ENCODE data around the gene PLAAT3.

Gene PLAAT3

DNA sequence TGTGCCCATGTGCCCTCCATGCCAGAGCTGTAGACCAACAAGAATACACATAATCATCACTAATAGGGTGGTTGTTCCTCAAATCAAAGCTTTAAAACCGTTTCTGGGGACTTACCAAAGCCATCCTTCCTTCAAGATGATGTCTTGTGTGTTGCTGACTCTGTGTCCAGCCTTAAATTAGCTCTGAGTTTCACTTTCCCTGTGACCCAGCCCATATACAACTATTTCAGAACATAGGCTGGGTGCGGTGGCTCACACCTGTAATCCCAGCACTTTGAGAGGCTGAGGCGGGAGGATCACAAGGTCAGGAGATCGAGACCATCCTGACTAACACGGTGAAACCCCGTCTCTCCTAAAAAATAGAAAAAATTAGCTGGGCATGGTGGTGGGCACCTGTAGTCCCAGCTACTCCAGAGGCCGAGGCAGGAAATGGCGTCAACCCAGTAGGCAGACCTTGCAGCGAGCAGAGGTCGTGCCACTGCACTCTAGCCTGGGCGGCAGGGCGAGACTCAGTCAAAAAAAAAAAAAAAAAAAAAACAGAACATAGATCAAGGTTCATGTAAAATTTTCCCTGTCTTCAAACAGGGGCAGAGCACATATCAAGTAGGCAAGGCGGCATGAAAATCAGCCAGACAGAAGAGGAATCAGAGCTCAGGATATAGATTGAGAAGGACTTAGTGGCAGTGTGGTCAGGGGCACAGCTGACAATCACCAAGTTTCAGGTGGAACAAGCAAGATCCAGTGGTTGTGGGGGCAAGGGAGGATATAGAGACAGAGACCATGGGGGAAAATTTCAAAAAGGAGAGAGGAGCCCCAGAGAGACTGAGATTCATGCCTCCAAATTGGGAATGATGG lies 50.8 kb downstream of the PLAAT3 start, which contains the start of gene PLAAT2:
Gene PLAAT2 (minus strand): TSS at position 179 of the 855 bp plus-strand sequence. CDS start 55 bp downstream, at position 124.
- TF ChIP-seq, protein P1, sequence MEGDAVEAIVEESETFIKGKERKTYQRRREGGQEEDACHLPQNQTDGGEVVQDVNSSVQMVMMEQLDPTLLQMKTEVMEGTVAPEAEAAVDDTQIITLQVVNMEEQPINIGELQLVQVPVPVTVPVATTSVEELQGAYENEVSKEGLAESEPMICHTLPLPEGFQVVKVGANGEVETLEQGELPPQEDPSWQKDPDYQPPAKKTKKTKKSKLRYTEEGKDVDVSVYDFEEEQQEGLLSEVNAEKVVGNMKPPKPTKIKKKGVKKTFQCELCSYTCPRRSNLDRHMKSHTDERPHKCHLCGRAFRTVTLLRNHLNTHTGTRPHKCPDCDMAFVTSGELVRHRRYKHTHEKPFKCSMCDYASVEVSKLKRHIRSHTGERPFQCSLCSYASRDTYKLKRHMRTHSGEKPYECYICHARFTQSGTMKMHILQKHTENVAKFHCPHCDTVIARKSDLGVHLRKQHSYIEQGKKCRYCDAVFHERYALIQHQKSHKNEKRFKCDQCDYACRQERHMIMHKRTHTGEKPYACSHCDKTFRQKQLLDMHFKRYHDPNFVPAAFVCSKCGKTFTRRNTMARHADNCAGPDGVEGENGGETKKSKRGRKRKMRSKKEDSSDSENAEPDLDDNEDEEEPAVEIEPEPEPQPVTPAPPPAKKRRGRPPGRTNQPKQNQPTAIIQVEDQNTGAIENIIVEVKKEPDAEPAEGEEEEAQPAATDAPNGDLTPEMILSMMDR (IDR thresholded peaks at IDR 0.05; ENCODE audit: low read depth, low read length) = no peak
- H3K4me3 ChIP-seq (ENCODE audit: low read depth, low read length) = no peak within 1 kb of the TSS

DNA sequence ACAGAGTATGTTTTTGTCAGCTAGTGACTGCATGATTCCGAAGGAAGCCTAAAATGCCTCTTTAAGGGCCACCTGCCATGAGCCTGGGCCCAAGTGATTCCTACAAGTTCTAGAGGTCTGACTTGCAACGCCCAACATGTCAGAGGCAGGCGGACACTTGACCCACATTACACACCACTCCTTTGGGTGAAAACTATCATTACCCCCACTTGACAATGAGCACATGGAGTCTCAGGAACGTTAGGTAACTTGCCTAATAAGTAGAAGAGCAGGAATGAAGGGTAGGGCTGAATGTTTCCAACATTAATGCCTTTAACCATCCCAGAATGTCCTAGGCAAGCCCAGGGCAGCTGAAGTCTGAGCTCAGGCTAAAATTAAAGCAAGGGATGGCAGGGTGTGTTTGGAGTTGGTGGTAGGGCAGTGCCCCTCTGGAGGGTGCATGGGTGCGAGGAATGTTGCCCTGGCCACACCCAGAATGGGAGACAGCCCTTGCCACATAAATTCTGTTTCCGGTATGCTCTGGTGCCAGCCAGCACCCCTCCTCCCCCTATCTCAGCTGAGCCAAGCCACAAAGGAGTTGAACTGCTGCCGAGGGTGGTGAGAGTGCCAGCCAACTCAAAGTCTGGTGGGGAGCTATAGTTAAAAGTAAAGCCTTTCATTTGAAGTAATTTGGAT lies 53.6 kb downstream of the PLAAT3 start:
- no peak overlapping the region for H3K4me3 ChIP-seq (ENCODE audit: low read depth, low read length)
- TF ChIP-seq, protein P1 (IDR thresholded peaks at IDR 0.05; ENCODE audit: low read depth, low read length) = no peak

DNA sequence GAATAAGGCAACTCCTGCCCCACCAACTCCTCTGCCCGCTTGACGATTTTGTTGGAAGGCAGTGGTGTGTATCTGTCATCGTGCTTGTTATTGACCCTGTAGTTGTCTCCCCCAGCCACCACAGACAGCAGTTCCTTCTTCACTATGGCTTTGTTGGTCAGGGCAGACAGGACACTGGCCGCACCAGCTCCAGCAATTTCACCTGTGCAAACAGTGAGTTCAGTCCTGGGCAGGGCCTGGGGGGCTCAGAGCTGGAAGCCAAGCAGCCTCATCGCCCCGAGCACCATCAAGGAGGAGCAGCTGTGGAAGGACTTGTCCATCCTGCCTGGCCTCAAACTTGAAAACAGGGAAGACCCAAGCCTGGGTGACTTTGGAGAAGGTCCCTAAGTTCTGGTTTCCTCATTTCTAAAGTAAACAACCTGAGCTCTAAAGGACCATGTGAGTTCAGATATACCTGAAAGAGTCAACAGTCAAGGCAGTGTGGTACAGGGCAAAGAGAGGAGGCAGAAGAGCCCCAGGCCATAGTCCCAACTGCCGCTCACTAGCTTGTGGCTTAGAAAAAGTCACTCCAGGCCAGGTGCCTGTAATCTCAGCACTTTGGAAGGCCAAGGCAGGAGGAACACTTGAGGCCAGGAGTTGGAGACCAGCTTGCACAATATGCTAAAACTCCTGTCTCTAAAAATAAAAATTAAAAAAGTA lies 55.6 kb downstream of the PLAAT3 start:
- H3K4me3 ChIP-seq (ENCODE audit: low read depth, low read length) = no peak overlapping the region
- TF ChIP-seq, protein P1 (IDR thresholded peaks at IDR 0.05; ENCODE audit: low read depth, low read length) = no peak

DNA sequence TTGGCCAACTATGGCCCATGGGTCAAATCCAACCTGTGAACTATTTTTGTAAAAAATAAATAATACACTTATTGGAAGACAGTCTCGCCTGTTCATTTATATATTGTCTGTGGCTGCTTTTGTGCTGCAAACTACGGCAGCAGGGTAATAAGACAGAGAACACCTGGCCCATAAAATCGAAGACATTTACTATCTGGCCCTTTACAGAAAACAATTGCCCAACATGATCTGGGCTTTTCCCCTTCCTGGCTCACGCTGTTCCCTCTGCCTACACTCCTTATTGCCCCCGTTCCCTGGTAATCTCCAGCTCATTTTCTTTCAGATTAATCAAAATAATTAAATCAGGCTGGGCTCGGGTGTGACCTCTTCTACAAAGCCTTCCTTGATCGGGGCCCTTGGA lies 56.7 kb downstream of the PLAAT3 start:
- H3K4me3 ChIP-seq (ENCODE audit: low read depth, low read length) = no peak overlapping the region
- TF ChIP-seq, protein P1 (IDR thresholded peaks at IDR 0.05; ENCODE audit: low read depth, low read length) = no peak

DNA sequence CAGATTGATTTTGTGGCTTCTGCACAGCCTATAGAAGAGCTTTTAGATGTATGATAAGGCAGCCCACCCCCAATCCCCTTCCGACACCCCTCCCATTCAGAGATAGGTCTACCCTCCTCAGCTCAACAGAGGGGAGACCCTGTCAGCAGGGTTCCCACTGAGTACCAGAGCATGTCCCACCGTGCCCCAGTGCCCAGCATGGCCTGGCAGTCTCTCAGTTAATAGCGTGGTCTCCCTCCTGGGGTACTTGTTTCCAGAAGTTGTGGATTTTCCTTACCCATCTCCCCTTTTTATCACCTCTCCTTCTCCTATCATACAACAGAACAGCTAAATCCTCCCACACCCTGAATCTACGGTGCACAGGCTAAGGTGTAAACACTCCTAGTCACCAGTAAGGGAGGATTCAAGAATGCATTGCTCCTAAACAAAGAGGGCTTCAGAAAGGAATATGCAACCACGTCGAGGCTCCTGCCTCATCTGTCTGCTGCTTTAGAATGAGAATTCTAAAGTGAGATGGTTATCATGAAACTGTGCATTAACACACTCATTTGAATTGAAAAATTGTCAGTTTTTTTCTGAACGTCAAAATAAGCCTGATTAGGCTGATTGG lies 57.7 kb downstream of the PLAAT3 start:
- TF ChIP-seq, protein P1 (IDR thresholded peaks at IDR 0.05; ENCODE audit: low read depth, low read length) = no peak
- no peak overlapping the region for H3K4me3 ChIP-seq (ENCODE audit: low read depth, low read length)

DNA sequence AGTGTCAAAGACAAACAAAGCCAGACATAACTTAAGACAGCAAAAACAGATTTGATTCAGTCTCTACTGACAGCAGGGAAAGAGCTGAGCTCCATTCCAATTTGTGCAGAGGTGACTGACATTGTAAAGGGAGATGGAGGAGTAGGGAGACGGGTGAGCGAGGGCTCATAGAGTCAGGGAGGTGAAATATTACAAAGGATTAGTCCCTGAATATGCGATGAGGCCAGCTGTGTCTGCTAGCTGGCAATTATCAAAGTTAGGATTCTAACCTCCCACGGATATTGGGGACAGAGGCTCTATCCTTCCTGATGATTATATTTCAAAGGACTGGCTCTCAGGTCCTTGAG lies 59.4 kb downstream of the PLAAT3 start:
- TF ChIP-seq, protein P1 (IDR thresholded peaks at IDR 0.05; ENCODE audit: low read depth, low read length) = no peak
- no peak overlapping the region for H3K4me3 ChIP-seq (ENCODE audit: low read depth, low read length)

All from WI38 (cell line).